T-cell (primary cell): ENCODE data around the gene OST4. TPM values are rescaled to one million over a fixed set of nuclear protein-coding genes. Genes with fewer than 3 reads are reported as not detected.
"Not testable (repeated sequence)": the region's sequence is repeated elsewhere in the genome, so short reads cannot be mapped to it uniquely, and the experiment has no call there.

ENCODE experiments used
- ATAC-seq, 4 experiments: fragments of 200-7000 bp in 3 of 4; fragments of 150-1000 bp in 1 of 4; cut with Tn5 transposase; replicated peaks in 1 of 4; 1 replicate in 3 of 4; 2 replicates in 1 of 4; pipeline ENCODE4 v1.10.0; 2021; ENCODE audit warnings: moderate library complexity in 3 of 4, mild to moderate bottlenecking in 2 of 4, moderate number of reproducible peaks in 1 of 4
- CTCF ChIA-PET, 2 donors: fragments of 300-600 bp; sonication (Branson Sonifier 250); formaldehyde crosslinking; loops; one replicate each; lab custom pipeline; 2022; ENCODE audit warnings: antibody characterized with exemption in 2 of 2; lab: Charles Lee
- POLR2A ChIA-PET, 2 donors: fragments of 300-600 bp; sonication (Branson Sonifier 250); formaldehyde crosslinking; loops; one replicate each; lab custom pipeline; 2022; ENCODE audit warnings: antibody characterized with exemption in 2 of 2; lab: Charles Lee
- DNase-seq, 35 experiments: peaks; one replicate each; pipeline versions ENCODE4 v3.0.0 to v3.0.0-alpha.2; 2013 to 2023
- H3K27ac ChIP-seq: one replicate; pipeline ENCODE4 v1.5.1; 2013; ENCODE audit warnings: low read length
- H3K27me3 ChIP-seq, 2 experiments: replicated peaks in 1 of 2; 1 replicate in 1 of 2; 2 replicates in 1 of 2; pipeline versions ENCODE4 v1.6.1 to v1.7.0; 2013; ENCODE audit warnings: low read length in 1 of 2, mixed read lengths in 1 of 2; ENCODE audit not compliant: control insufficient read depth in 2 of 2, insufficient read depth in 2 of 2; ENCODE audit errors: extremely low read depth in 1 of 2
- H3K36me3 ChIP-seq, 2 donors: 1 replicate in 1 of 2; 2 replicates in 1 of 2; pipeline versions ENCODE4 v1.6.1 to v1.7.0; 2013; ENCODE audit warnings: low read length in 1 of 2; ENCODE audit not compliant: control insufficient read depth in 2 of 2, insufficient read depth in 1 of 2; ENCODE audit errors: extremely low read depth in 1 of 2
- H3K4me1 ChIP-seq, 2 experiments: 1 replicate in 1 of 2; 2 replicates in 1 of 2; pipeline versions ENCODE4 v1.6.1 to v1.7.0; 2013; ENCODE audit warnings: low read length in 2 of 2, mixed read lengths in 1 of 2; ENCODE audit not compliant: insufficient read depth in 2 of 2, control insufficient read depth in 1 of 2; ENCODE audit errors: extremely low read depth in 1 of 2
- H3K4me3 ChIP-seq, 2 donors: 1 replicate in 1 of 2; 2 replicates in 1 of 2; pipeline versions ENCODE4 v1.5.1 to v1.7.0; 2013; ENCODE audit warnings: mild to moderate bottlenecking in 2 of 2, low read length in 1 of 2, moderate library complexity in 1 of 2; ENCODE audit not compliant: control insufficient read depth in 1 of 2; ENCODE audit errors: extremely low read depth in 1 of 2
- H3K9me3 ChIP-seq: 2 replicates; pipeline ENCODE4 v1.7.0; 2013
- H3K27ac Mint-ChIP-seq, 2 donors: one replicate each; pipeline ENCODE4 v1.8.0; 2020 to 2021; ENCODE audit warnings: mild to moderate bottlenecking in 2 of 2, mixed read lengths in 2 of 2
- H3K27me3 Mint-ChIP-seq, 2 donors: one replicate each; pipeline ENCODE4 v1.8.0; 2021 to 2022; ENCODE audit warnings: mixed read lengths in 2 of 2
- H3K36me3 Mint-ChIP-seq: one replicate; pipeline ENCODE4 v1.8.0; 2021; ENCODE audit warnings: mixed read lengths
- H3K4me1 Mint-ChIP-seq, 3 donors: one replicate each; pipeline ENCODE4 v1.8.0; 2020 to 2022; ENCODE audit warnings: mixed read lengths in 3 of 3, mild to moderate bottlenecking in 1 of 3
- H3K4me3 Mint-ChIP-seq, 3 donors: one replicate each; pipeline ENCODE4 v1.8.0; 2020 to 2022; ENCODE audit warnings: mild to moderate bottlenecking in 3 of 3, mixed read lengths in 3 of 3, moderate library complexity in 3 of 3
- H3K9me3 Mint-ChIP-seq, 3 donors: one replicate each; pipeline ENCODE4 v1.8.0; 2020 to 2022; ENCODE audit warnings: mixed read lengths in 3 of 3
- WGBS: methylation state at CpG from one replicate; pipeline ENCODE4 v1.1.5; 2013; ENCODE audit warnings: missing lambda C conversion rate; ENCODE audit not compliant: insufficient coverage; 5-methylcytosine and 5-hydroxymethylcytosine counted together
- total RNA-seq, 35 experiments: library from RNA in 6 of 35; stranded (reverse) in 6 of 35; fragments of 120-200 nt in 1 of 35; gene quantifications; one replicate each; pipeline versions ENCODE4 v1.2.1 to v1.2.4 and lab custom pipeline; 2013 to 2026

Gene OST4
- total RNA-seq, 5 donors from 2014 or later (not counting 1 experiment from before 2014, with no cell fraction given): 217 to 292 (median 236) TPM

- H3K27ac Mint-ChIP-seq, CTCF ChIA-PET, H3K36me3 Mint-ChIP-seq, H3K4me3 ChIP-seq, H3K4me1 Mint-ChIP-seq, DNase-seq, H3K27ac ChIP-seq, ATAC-seq, H3K4me3 Mint-ChIP-seq, H3K27me3 Mint-ChIP-seq, H3K9me3 ChIP-seq, H3K9me3 Mint-ChIP-seq, H3K36me3 ChIP-seq, H3K4me1 ChIP-seq: not testable (repeated sequence)
- H3K27me3 ChIP-seq: peaks cover 0 to 11% of the 10 kb centered on the region in 2 experiments
- 95% methylated on average over 38 of the region's 49 CpGs for WGBS
- POLR2A ChIA-PET: interaction anchor here in 1 of 2 donors (0.5 kb wide), 1 partner anchor 96 kb away, joined by 3 read pairs; no protein-coding TSS in a partner anchor
Measured at GRCh38 chr2:27111392-27112078, 40.1 kb upstream of the OST4 start.

GRCh38 chr2:27110603-27111352 is 39.3 kb upstream of the OST4 start:
- H3K36me3 Mint-ChIP-seq, H3K4me3 Mint-ChIP-seq, H3K27ac Mint-ChIP-seq, H3K36me3 ChIP-seq, H3K27me3 Mint-ChIP-seq, DNase-seq, H3K27me3 ChIP-seq, H3K4me1 ChIP-seq, H3K27ac ChIP-seq, ATAC-seq, H3K9me3 ChIP-seq, H3K9me3 Mint-ChIP-seq, CTCF ChIA-PET, POLR2A ChIA-PET, H3K4me3 ChIP-seq, H3K4me1 Mint-ChIP-seq: not testable (repeated sequence)
- 80% methylated on average over 18 of the region's 24 CpGs for WGBS

GRCh38 chr2:27109083-27109482 is 37.6 kb upstream of the OST4 start:
- H3K36me3 Mint-ChIP-seq: no peaks in the 10 kb centered on the region
- peaks cover 4 to 9% of the 10 kb centered on the region in 2 donors for H3K27me3 Mint-ChIP-seq
- ChIA-PET CTCF (interaction anchor here in 1 of 2 donors (0.7 kb wide), 1 partner anchor 169 kb away, joined by 4 read pairs; no protein-coding TSS in a partner anchor), POLR2A (no interaction called here)
- no peak overlapping the region for H3K27ac Mint-ChIP-seq
- no peaks in the 10 kb centered on the region for H3K36me3 ChIP-seq
- no peaks in the 10 kb centered on the region for H3K9me3 Mint-ChIP-seq
- ATAC-seq (no peak), DNase-seq (no peak)
- no peak overlapping the region for H3K4me3 Mint-ChIP-seq
- H3K27me3 ChIP-seq: peaks cover 0 to 13% of the 10 kb centered on the region in 2 experiments
- H3K4me3 ChIP-seq: no peak overlapping the region
- H3K4me1 ChIP-seq: no peaks in the 10 kb centered on the region
- no CpG with 5 or more reads among the region's 3 CpGs for WGBS
- no peaks in the 10 kb centered on the region for H3K9me3 ChIP-seq
- H3K27ac ChIP-seq: no peak overlapping the region
- H3K4me1 Mint-ChIP-seq: no peaks in the 10 kb centered on the region

GRCh38 chr2:27108221-27108620 is 36.8 kb upstream of the OST4 start:
- Mint-ChIP-seq H3K27ac (no peak overlapping the region), H3K9me3 (no peaks in the 10 kb centered on the region), H3K4me1 (no peaks in the 10 kb centered on the region), H3K36me3 (no peaks in the 10 kb centered on the region), H3K27me3 (peaks cover 4 to 9% of the 10 kb centered on the region in 2 donors), H3K4me3 (no peak overlapping the region)
- H3K4me3 ChIP-seq: no peak overlapping the region
- no peaks in the 10 kb centered on the region for H3K4me1 ChIP-seq
- H3K27ac ChIP-seq: no peak overlapping the region
- DNase-seq (no peak), ATAC-seq (no peak)
- no CpG with 5 or more reads among the region's 2 CpGs for WGBS
- H3K9me3 ChIP-seq: no peaks in the 10 kb centered on the region
- peaks cover 0 to 17% of the 10 kb centered on the region in 2 experiments for H3K27me3 ChIP-seq
- no peaks in the 10 kb centered on the region for H3K36me3 ChIP-seq
- ChIA-PET POLR2A (no interaction called here), CTCF (no interaction called here)

GRCh38 chr2:27105981-27106380 is 34.5 kb upstream of the OST4 start:
- ChIA-PET POLR2A (no interaction called here), CTCF (interaction anchor here (0.6 to 1.3 kb wide), 3 partner anchors 9 to 195 kb away, joined by 3 to 14 read pairs (median 4); no protein-coding TSS in a partner anchor)
- H3K36me3 Mint-ChIP-seq: no peaks in the 10 kb centered on the region
- no peak overlapping the region for H3K4me3 Mint-ChIP-seq
- H3K27ac Mint-ChIP-seq: no peak overlapping the region
- 40% methylated on average over 1 of the region's 3 CpGs for WGBS
- ATAC-seq (no peak), DNase-seq (no peak)
- Histone ChIP-seq H3K36me3 (no peaks in the 10 kb centered on the region), H3K9me3 (no peaks in the 10 kb centered on the region), H3K4me3 (no peak overlapping the region), H3K27me3 (peaks cover 0 to 20% of the 10 kb centered on the region in 2 experiments), H3K27ac (no peak overlapping the region), H3K4me1 (no peaks in the 10 kb centered on the region)
- H3K27me3 Mint-ChIP-seq: peaks cover 4 to 9% of the 10 kb centered on the region in 2 donors
- no peaks in the 10 kb centered on the region for H3K9me3 Mint-ChIP-seq
- no peaks in the 10 kb centered on the region for H3K4me1 Mint-ChIP-seq

- H3K4me1 ChIP-seq: no peaks in the 10 kb centered on the region
- POLR2A ChIA-PET: no interaction called here
- H3K4me1 Mint-ChIP-seq: no peaks in the 10 kb centered on the region
- no peaks in the 10 kb centered on the region for H3K36me3 Mint-ChIP-seq
- peaks cover 0 to 17% of the 10 kb centered on the region in 2 experiments for H3K27me3 ChIP-seq
- no peaks in the 10 kb centered on the region for H3K9me3 Mint-ChIP-seq
- CTCF ChIA-PET: interaction anchor here in 1 of 2 donors (0.5 to 1.0 kb wide), 2 partner anchors 177 to 199 kb away, joined by 3 to 4 read pairs; no protein-coding TSS in a partner anchor
- H3K27ac Mint-ChIP-seq: no peak overlapping the region
- no peak for DNase-seq
- H3K36me3 ChIP-seq: peaks cover 0 to 3% of the 10 kb centered on the region in 2 donors
- peaks cover 4 to 9% of the 10 kb centered on the region in 2 donors for H3K27me3 Mint-ChIP-seq
- no peak overlapping the region for H3K4me3 Mint-ChIP-seq
- no peak overlapping the region for H3K27ac ChIP-seq
- no peak overlapping the region for H3K4me3 ChIP-seq
- H3K9me3 ChIP-seq: no peaks in the 10 kb centered on the region
- no peak for ATAC-seq
- 95% methylated on average over 3 of the region's 5 CpGs for WGBS
Measured at GRCh38 chr2:27102329-27102728, 30.9 kb upstream of the OST4 start.
